Kidney (tissue), 14 donors: ENCODE measurements around the gene NANS. TPM values are rescaled to one million over a fixed set of nuclear protein-coding genes. Genes with fewer than 3 reads are reported as not detected.
"Not testable (repeated sequence)": the region's sequence is repeated elsewhere in the genome, so short reads cannot be mapped to it uniquely, and the experiment has no call there.

ENCODE experiments used
- DNase-seq, 5 donors: peaks; one replicate each; pipeline ENCODE4 v3.0.0-alpha.2; 2013 to 2020
- FAIRE-seq: peaks from 2 replicates; lab custom pipeline; 2012; peaks lifted over from hg19 to GRCh38; lab: Jason Lieb, UNC
- H3K27ac ChIP-seq, 2 donors: one replicate each; pipeline ENCODE4 v1.7.0; 2013; ENCODE audit warnings: low read depth in 2 of 2, low read length in 2 of 2, inconsistent platforms in 1 of 2
- H3K27me3 ChIP-seq: one replicate; pipeline ENCODE4 v1.7.1; 2013; ENCODE audit warnings: low read length, inconsistent platforms; ENCODE audit not compliant: control insufficient read depth, insufficient read depth
- H3K36me3 ChIP-seq, 3 donors: one replicate each; pipeline versions ENCODE4 v1.7.0 to v1.7.1; 2013; ENCODE audit warnings: low read length in 3 of 3, control low read depth in 1 of 3, inconsistent platforms in 1 of 3; ENCODE audit not compliant: insufficient read depth in 3 of 3, control insufficient read depth in 2 of 3
- H3K4me1 ChIP-seq, 3 donors: one replicate each; pipeline versions ENCODE4 v1.7.0 to v1.7.1; 2013; ENCODE audit warnings: low read length in 3 of 3, inconsistent platforms in 1 of 3, low read depth in 1 of 3; ENCODE audit not compliant: control insufficient read depth in 2 of 3, insufficient read depth in 2 of 3
- H3K4me3 ChIP-seq, 3 donors: one replicate each; pipeline versions ENCODE4 v1.7.0 to v1.8.1; 2013; ENCODE audit warnings: low read length in 3 of 3, control low read depth in 1 of 3, inconsistent platforms in 1 of 3
- H3K9ac ChIP-seq, 3 donors: one replicate each; pipeline versions ENCODE4 v1.7.0 to v1.7.1; 2013; ENCODE audit warnings: low read length in 3 of 3, control low read depth in 1 of 3, inconsistent platforms in 1 of 3
- H3K9me3 ChIP-seq, 3 donors: one replicate each; pipeline versions ENCODE4 v1.7.0 to v1.7.1; 2013; ENCODE audit warnings: low read length in 3 of 3, control low read depth in 1 of 3, inconsistent platforms in 1 of 3; ENCODE audit not compliant: control insufficient read depth in 2 of 3, insufficient read depth in 1 of 3
- CTCF ChIP-seq: IDR thresholded peaks from 3 replicates; pipeline ENCODE4 v1.5.1; 2012; ENCODE audit warnings: mild to moderate bottlenecking, moderate library complexity, borderline replicate concordance; ENCODE audit not compliant: insufficient read depth; ENCODE audit errors: extremely low read depth
- intact Hi-C: fragments of 100-400 bp; cut with DNase I; formaldehyde crosslinking; loops from one replicate; pipeline ENCODE4 v1.11.1; 2022
- polyA plus RNA-seq: library from polyadenylated mRNA; stranded (reverse); fragments of 350-450 nt; fragmentation: Illumina TruSeq; extraction: RNeasy Lipid Tissue Mini Kit (QIAGEN cat#74804); gene quantifications from one replicate; pipeline ENCODE4 v1.2.3, GENCODE V29; 2014; ENCODE audit warnings: low read depth, low replicate concordance; ENCODE audit not compliant: insufficient read depth
- total RNA-seq: library from RNA; stranded (reverse); fragmentation: NEBNext Ultra II Directional; extraction: Animal tissue kit (Norgen Biotek cat#: 25700); gene quantifications from one replicate; pipeline ENCODE4 v1.2.1, GENCODE V29; 2021
- donor health status: control.
- donor health status: control.
- donor health status: control.
- donor health status: control.
- donor health status: control.
- donor health status: DM: yes; HTN: yes; CAD: no.
- donor health status: Normal renal cell carcinoma (clear cell type).

NANS gene
- total and polyA plus RNA-seq, 2 donors from 2014 or later, result 35.8 to 47.7 TPM

DNA sequence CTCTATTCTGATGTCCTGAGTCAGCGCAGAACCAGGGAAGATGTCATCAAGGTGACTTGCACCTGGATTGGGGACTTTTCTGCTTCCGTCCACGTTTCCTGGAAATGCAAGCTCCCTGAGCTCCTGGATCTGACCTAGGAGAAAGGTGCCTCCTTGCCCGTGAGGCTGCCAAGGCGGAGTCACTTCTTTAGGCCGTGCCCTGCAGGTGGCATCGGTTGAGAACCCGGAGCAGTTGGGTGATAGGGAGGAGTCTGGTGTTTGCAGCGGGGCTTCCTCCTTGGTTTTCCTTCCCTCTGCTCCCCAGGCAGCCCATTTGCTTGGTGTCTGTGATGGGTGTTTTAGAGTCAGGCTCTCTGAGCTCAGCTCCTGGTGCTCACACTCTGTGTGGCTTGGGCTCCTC, 15.2 kb downstream of the NANS start:
- DNase-seq (no peak), FAIRE-seq (no peak)
- Histone ChIP-seq H3K4me1 (no peaks in the 10 kb centered on the region), H3K9me3 (no peaks in the 10 kb centered on the region), H3K27ac (no peak overlapping the region), H3K9ac (no peak overlapping the region), H3K4me3 (no peak overlapping the region), H3K27me3 (no peaks in the 10 kb centered on the region), H3K36me3 (peaks cover 0 to 4% (median 0%) of the 10 kb centered on the region in 3 donors)
- TF ChIP-seq CTCF, result no peak
- intact Hi-C loops, result no loop called here

- intact Hi-C loops, result no loop called here
- Histone ChIP-seq H3K4me1 (no peaks in the 10 kb centered on the region), H3K4me3 (no peak overlapping the region), H3K36me3 (peaks cover 0 to 4% (median 4%) of the 10 kb centered on the region in 3 donors), H3K27me3 (no peaks in the 10 kb centered on the region), H3K27ac (no peak overlapping the region), H3K9ac (no peak overlapping the region), H3K9me3 (no peaks in the 10 kb centered on the region)
- peak; percentile 89 for TF ChIP-seq CTCF
- no peak for FAIRE-seq
- peak in 4 of 5 donors; percentile 67 to 81 (median 73) for DNase-seq
These were observed 17.8 kb downstream of the NANS start for GRCh38 chr9:98074115-98074990.

GRCh38 chr9:98075332-98075805, 18.8 kb downstream of the NANS start:
- TF ChIP-seq CTCF, result no peak
- no peaks in the 10 kb centered on the region for H3K9me3 ChIP-seq
- H3K4me1 ChIP-seq, result no peaks in the 10 kb centered on the region
- intact Hi-C loops, result no loop called here
- no peaks in the 10 kb centered on the region for H3K27me3 ChIP-seq
- H3K36me3 ChIP-seq, result peaks cover 0 to 9% (median 4%) of the 10 kb centered on the region in 3 donors
- H3K4me3 ChIP-seq, result no peak overlapping the region
- no peak overlapping the region for H3K27ac ChIP-seq
- DNase-seq, result no peak
- no peak overlapping the region for H3K9ac ChIP-seq
- FAIRE-seq, result no peak

GRCh38 chr9:98076514-98076890, 20.0 kb downstream of the NANS start:
- H3K27me3 ChIP-seq, H3K4me3 ChIP-seq, H3K9ac ChIP-seq, DNase-seq, intact Hi-C loops, H3K4me1 ChIP-seq, FAIRE-seq, H3K27ac ChIP-seq, H3K9me3 ChIP-seq: not testable (repeated sequence)
- peaks cover 0 to 14% (median 5%) of the 10 kb centered on the region in 3 donors for H3K36me3 ChIP-seq
